ENCODE data around the gene FAM222B.
"Not testable (repeated sequence)": the region's sequence is repeated elsewhere in the genome, so short reads cannot be mapped to it uniquely, and the experiment has no call there.

FAM222B gene

DNA sequence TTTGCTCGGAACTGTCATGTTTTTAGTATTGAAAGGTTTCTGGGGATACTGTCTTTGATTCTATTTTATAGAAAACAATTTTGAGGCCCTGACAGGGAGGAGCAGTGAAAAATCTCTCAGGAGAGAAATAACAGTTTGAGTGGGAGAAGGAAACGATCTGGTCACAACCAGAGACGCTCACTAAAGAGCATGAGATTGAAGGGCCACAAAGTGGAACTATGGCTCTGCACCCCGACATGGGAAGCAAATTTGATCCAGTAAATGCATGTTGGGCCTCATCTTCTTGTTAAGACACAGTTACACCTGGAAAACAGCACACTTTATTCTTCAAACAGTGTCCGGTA, 12.7 kb upstream of the FAM222B start:
- TF ChIP-seq, protein P1, sequence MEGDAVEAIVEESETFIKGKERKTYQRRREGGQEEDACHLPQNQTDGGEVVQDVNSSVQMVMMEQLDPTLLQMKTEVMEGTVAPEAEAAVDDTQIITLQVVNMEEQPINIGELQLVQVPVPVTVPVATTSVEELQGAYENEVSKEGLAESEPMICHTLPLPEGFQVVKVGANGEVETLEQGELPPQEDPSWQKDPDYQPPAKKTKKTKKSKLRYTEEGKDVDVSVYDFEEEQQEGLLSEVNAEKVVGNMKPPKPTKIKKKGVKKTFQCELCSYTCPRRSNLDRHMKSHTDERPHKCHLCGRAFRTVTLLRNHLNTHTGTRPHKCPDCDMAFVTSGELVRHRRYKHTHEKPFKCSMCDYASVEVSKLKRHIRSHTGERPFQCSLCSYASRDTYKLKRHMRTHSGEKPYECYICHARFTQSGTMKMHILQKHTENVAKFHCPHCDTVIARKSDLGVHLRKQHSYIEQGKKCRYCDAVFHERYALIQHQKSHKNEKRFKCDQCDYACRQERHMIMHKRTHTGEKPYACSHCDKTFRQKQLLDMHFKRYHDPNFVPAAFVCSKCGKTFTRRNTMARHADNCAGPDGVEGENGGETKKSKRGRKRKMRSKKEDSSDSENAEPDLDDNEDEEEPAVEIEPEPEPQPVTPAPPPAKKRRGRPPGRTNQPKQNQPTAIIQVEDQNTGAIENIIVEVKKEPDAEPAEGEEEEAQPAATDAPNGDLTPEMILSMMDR (conservative IDR thresholded peaks at IDR 0.05; ENCODE audit: low read depth), result no peak
- ChIA-PET POLR2A (ENCODE audit: low non-redundant PET) (no interaction called here), CTCF (no interaction called here)
- DNase-seq (ENCODE audit: low spot score), result no peak
- peak overlapping the region; percentile 79 for H3K27ac ChIP-seq

DNA sequence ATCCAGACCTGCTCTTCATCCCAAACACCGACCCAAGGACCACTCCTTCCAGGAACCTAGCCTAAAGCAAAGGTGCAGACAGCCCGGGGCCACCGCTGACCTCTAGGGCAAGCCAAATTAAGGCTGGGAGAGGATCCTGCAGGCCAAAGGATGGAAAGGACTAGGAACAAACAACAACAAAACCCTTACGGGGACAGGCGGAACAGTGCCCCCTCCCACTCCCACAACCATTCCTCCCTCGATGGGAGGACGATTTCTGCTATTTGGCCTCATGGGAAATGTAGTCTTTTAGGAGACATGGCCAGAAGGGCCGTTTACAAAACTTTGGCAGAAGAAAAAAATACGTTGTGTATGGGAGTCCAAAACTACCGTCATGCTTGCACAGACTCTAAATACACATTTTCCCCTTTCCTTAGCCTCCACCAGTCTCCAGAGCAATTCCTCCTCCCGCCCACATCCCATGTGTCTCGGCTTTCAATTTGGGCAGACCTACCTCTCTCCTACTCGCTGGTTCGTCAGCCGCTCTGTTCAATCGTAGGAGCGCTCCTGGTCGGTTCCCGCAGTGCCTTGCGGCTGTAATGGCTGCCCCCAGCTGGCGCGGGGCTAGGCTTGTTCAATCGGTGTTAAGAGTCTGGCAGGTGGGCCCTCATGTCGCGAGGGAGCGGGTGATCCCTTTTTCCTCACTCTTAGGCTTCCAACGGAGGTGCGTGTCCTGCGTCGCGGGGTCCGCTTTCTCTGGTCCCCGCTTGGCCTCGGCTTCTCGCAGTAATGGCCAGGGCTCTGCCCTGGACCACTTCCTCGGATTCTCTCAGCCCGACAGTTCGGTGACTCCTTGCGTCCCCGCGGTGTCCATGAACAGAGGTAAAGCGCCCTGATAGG, 12.1 kb upstream of the FAM222B start, which contains the start of gene ERAL1:
Gene ERAL1 (plus strand): TSS at position 560 of the 879 bp plus-strand sequence. CDS start 19 bp downstream, at position 579.
- peak; percentile 89 for DNase-seq (ENCODE audit: low spot score)
- TF ChIP-seq, protein P1 (conservative IDR thresholded peaks at IDR 0.05; ENCODE audit: low read depth), result no peak
- ChIA-PET POLR2A (ENCODE audit: low non-redundant PET) (no interaction called here), CTCF (interaction anchor here (0.7 kb wide), 1 partner anchor 109 kb away, joined by 4 read pairs; no protein-coding TSS in a partner anchor)
- peak within 1 kb of the TSS; percentile 79 for H3K27ac ChIP-seq

GRCh38 chr17:28853295-28853694, 10.7 kb upstream of the FAM222B start:
- TF ChIP-seq, protein P1 (conservative IDR thresholded peaks at IDR 0.05; ENCODE audit: low read depth), result no peak
- H3K27ac ChIP-seq, result no peak overlapping the region
- DNase-seq (ENCODE audit: low spot score), result no peak
- ChIA-PET POLR2A (ENCODE audit: low non-redundant PET) (interaction anchor here (0.7 kb wide), 1 partner anchor 141 kb away, joined by 4 read pairs; no protein-coding TSS in a partner anchor), CTCF (no interaction called here)

DNA sequence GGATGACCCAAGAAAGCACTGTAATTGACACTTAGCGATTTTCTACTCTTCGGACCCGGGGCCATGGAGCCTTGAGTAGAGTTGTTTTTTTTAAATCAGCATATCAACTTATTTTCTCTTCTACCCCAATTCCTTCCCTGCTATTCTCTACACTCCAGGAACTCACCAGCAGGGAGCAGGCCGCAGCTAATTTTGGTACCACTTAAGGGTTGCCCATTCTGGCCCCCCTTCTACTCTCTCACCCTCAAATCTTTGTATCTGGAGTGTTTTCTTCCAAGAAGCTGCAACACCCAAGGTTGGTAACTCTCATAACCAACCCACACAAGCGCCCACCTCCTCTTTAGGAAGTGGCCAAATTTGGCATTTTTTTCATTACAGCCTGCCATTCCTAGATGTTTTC, 6.7 kb upstream of the FAM222B start:
- ChIA-PET CTCF (interaction anchor here (0.6 to 1.3 kb wide), 5 partner anchors 22 to 520 kb away, joined by 3 to 4 read pairs (median 4); no protein-coding TSS in a partner anchor), POLR2A (ENCODE audit: low non-redundant PET) (no interaction called here)
- TF ChIP-seq, protein P1 (conservative IDR thresholded peaks at IDR 0.05; ENCODE audit: low read depth), result no peak
- DNase-seq (ENCODE audit: low spot score), result no peak
- no peak overlapping the region for H3K27ac ChIP-seq

DNA sequence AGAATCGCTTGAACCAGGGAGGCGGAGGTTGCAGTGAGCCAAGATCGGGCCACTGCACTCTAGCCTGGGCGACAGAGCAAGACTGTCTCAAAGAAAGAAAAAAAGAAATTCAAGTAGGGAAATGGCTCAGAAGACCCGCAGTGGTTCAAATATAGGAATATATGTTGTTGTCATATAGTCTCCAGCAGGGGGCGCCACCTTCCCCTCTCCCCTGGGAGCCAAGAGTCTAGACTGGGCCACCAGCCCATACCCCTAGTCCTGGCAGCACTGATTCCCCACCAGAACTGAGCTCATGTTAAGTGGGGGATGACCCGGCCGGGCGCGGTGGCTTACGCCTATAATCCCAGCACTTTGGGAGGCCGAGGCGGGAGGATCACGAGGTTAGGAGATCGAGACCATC, 6.1 kb upstream of the FAM222B start:
- POLR2A ChIA-PET (ENCODE audit: low non-redundant PET); H3K27ac ChIP-seq; DNase-seq (ENCODE audit: low spot score): not testable (repeated sequence)
- CTCF ChIA-PET, result interaction anchor here (0.7 to 1.3 kb wide), 2 partner anchors 30 to 84 kb away, joined by 4 read pairs; no protein-coding TSS in a partner anchor
- TF ChIP-seq, protein P1 (conservative IDR thresholded peaks at IDR 0.05; ENCODE audit: low read depth), result peak; percentile 29

GRCh38 chr17:28846699-28847098, 4.1 kb upstream of the FAM222B start:
- POLR2A ChIA-PET (ENCODE audit: low non-redundant PET); DNase-seq (ENCODE audit: low spot score): not testable (repeated sequence)
- CTCF ChIA-PET, result interaction anchor here (0.7 kb wide), 1 partner anchor 15 kb away, joined by 5 read pairs; no protein-coding TSS in a partner anchor
- peak overlapping the region; percentile 23; the same call in 1 of the 2 replicates for H3K27ac ChIP-seq

- CTCF ChIA-PET, result interaction anchor here (0.7 kb wide), 2 partner anchors 14 to 82 kb away, joined by 3 to 5 read pairs; no protein-coding TSS in a partner anchor
- POLR2A ChIA-PET (ENCODE audit: low non-redundant PET), result no interaction called here
- DNase-seq (ENCODE audit: low spot score), result no peak
- H3K27ac ChIP-seq, result peak overlapping the region; percentile 23; the same call in 1 of the 2 replicates
- TF ChIP-seq, protein P1 (conservative IDR thresholded peaks at IDR 0.05; ENCODE audit: low read depth), result no peak
Measured at GRCh38 chr17:28846231-28846630, 3.6 kb upstream of the FAM222B start.
